Upper lobe of left lung (tissue), 6 donors: ENCODE results near the gene HCFC2. TPM values are rescaled to one million over a fixed set of nuclear protein-coding genes. Genes with fewer than 3 reads are reported as not detected.
A peak's percentile ranks its signal among the peaks of the same experiment; 100 is the strongest.

ENCODE experiments used
- ATAC-seq, 2 donors: fragments of 200-7000 bp; cut with Tn5 transposase; one replicate each; pipeline ENCODE4 v1.9.1; 2022; ENCODE audit warnings: mild to moderate bottlenecking in 2 of 2, moderate library complexity in 2 of 2; ENCODE audit not compliant: low FRiP score in 2 of 2
- DNase-seq, 2 donors: peaks; one replicate each; pipeline ENCODE4 v3.0.0-alpha.2; 2019 to 2020
- H3K27ac ChIP-seq, 4 donors: fragments of 200-600 bp; sonication (generic); one replicate each; pipeline ENCODE4 v1.5.1; 2016 to 2019
- H3K27me3 ChIP-seq, 4 donors: fragments of 200-600 bp; sonication (generic); one replicate each; pipeline ENCODE4 v1.5.1; 2017 to 2019
- H3K36me3 ChIP-seq, 4 donors: fragments of 200-600 bp; sonication (generic); one replicate each; pipeline ENCODE4 v1.5.1; 2016 to 2019
- H3K4me1 ChIP-seq, 4 donors: fragments of 200-600 bp; sonication (generic); one replicate each; pipeline ENCODE4 v1.5.1; 2018 to 2019
- H3K4me3 ChIP-seq, 4 donors: fragments of 200-600 bp; sonication (generic); one replicate each; pipeline ENCODE4 v1.5.1; 2017 to 2019; ENCODE audit warnings: mild to moderate bottlenecking in 2 of 4, moderate library complexity in 1 of 4
- H3K9me3 ChIP-seq, 4 donors: fragments of 200-600 bp; sonication (generic); one replicate each; pipeline ENCODE4 v1.5.1; 2018 to 2019
- CTCF ChIP-seq, 6 experiments: fragments of 450-650 bp in 4 of 6; fragments of 200-600 bp in 2 of 6; sonication (generic) in 2 of 6; IDR thresholded peaks; one replicate each; pipeline ENCODE4 v1.5.1; 2016 to 2019; ENCODE audit warnings: antibody characterized with exemption in 6 of 6
- EP300 ChIP-seq, 4 donors: sonication (generic); formaldehyde crosslinking; IDR thresholded peaks; one replicate each; pipeline ENCODE4 v1.5.1; 2017; ENCODE audit warnings: antibody characterized with exemption in 4 of 4, control low read depth in 2 of 4
- POLR2A ChIP-seq, 4 donors: fragments of 450-650 bp; IDR thresholded peaks; one replicate each; pipeline ENCODE4 v1.5.1; 2016 to 2017; ENCODE audit warnings: antibody characterized with exemption in 4 of 4, mild to moderate bottlenecking in 2 of 4
- POLR2AphosphoS5 ChIP-seq, 2 donors: sonication (generic); formaldehyde crosslinking; IDR thresholded peaks; one replicate each; pipeline ENCODE4 v1.5.1; 2017; ENCODE audit warnings: antibody characterized with exemption in 2 of 2
- WGBS, 2 donors: methylation state at CpG; one replicate each; pipeline ENCODE4 v1.1.5; 2017 to 2018; 5-methylcytosine and 5-hydroxymethylcytosine counted together
- total RNA-seq, 6 donors: library from RNA; depleted of rRNA in 4 of 6; stranded (reverse); fragments of >200 nt in 4 of 6; gene quantifications; one replicate each; pipeline versions ENCODE4 v1.1.0 to v1.2.1, GENCODE V29; 2016 to 2021
- donor health status: DM: no; HTN: no; CAD: no; lungs with moderate emphysema.
- donor health status: DM: no; HTN: yes; CAD: no; lungs with severe emphysema.

The HCFC2 gene
- total RNA-seq, 6 donors from 2014 or later: 10.3 to 28.2 (median 15.8) TPM

GRCh38 chr12:104056419-104056972, 7.8 kb upstream of the HCFC2 start:
- 54 to 64% methylated on average over 4 of the region's 4 CpGs for WGBS, 2 donors
- no peaks in the 10 kb centered on the region for H3K36me3 ChIP-seq
- H3K4me1 ChIP-seq: peaks cover 0 to 9% (median 4%) of the 10 kb centered on the region in 4 donors
- DNase-seq: no peak
- H3K27me3 ChIP-seq: no peaks in the 10 kb centered on the region
- no peaks in the 10 kb centered on the region for H3K9me3 ChIP-seq
- peak; percentile 9 to 29 for ATAC-seq
- H3K27ac ChIP-seq: peak overlapping the region in 2 of 4 donors; percentile 20 to 32
- no peak overlapping the region for H3K4me3 ChIP-seq
- TF ChIP-seq POLR2A (IDR thresholded peaks at IDR 0.05) (no peak), POLR2AphosphoS5 (IDR thresholded peaks at IDR 0.05) (no peak), EP300 (IDR thresholded peaks at IDR 0.05) (no peak), CTCF (IDR thresholded peaks at IDR 0.05) (no peak)

DNA sequence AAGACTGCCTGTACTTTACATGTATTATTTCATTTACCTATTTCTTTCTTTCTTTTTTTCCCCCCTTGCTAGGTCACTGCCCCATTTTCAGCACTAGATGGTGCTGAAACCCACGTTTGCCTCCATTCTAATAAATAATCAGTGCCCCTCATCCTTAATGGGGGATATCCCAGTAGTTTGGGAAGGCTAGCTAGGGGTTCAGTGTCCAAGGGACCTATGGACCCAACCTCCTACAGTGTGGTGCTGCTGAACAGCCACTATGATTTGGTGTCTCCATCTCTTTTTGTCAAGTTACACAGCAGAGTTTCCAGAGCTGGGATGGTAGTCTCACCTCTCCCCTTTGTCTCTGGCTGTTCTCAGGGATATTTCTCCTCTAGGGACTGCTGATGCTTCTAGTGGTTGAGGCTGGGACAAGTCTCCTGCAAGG, 6.5 kb upstream of the HCFC2 start:
- no peak for DNase-seq
- Histone ChIP-seq H3K36me3 (no peaks in the 10 kb centered on the region), H3K27ac (no peak overlapping the region), H3K4me1 (peaks cover 0 to 9% (median 4%) of the 10 kb centered on the region in 4 donors), H3K4me3 (no peak overlapping the region), H3K27me3 (no peaks in the 10 kb centered on the region), H3K9me3 (no peaks in the 10 kb centered on the region)
- ATAC-seq: peak in 1 of 2 donors; percentile 44
- WGBS, 2 donors: 5 to 6% methylated on average over 1 of the region's 1 CpG
- TF ChIP-seq POLR2A (IDR thresholded peaks at IDR 0.05) (no peak), CTCF (IDR thresholded peaks at IDR 0.05) (peak in 5 of 6 experiments; percentile 22 to 60 (median 44)), EP300 (IDR thresholded peaks at IDR 0.05) (no peak)

- no peaks in the 10 kb centered on the region for H3K27me3 ChIP-seq
- no peak for ATAC-seq
- no peak for TF ChIP-seq POLR2AphosphoS5 (IDR thresholded peaks at IDR 0.05)
- TF ChIP-seq POLR2A (IDR thresholded peaks at IDR 0.05): no peak
- no peak for TF ChIP-seq CTCF (IDR thresholded peaks at IDR 0.05)
- TF ChIP-seq EP300 (IDR thresholded peaks at IDR 0.05): no peak
- H3K36me3 ChIP-seq: no peaks in the 10 kb centered on the region
- H3K9me3 ChIP-seq: no peaks in the 10 kb centered on the region
- no peak overlapping the region for H3K27ac ChIP-seq
- WGBS, 2 donors: 84 to 85% methylated on average over 4 of the region's 4 CpGs
- H3K4me3 ChIP-seq: no peak overlapping the region
- peaks cover 0 to 14% (median 9%) of the 10 kb centered on the region in 4 donors for H3K4me1 ChIP-seq
- no peak for DNase-seq
Measured at GRCh38 chr12:104058802-104059201, 5.5 kb upstream of the HCFC2 start.

DNA sequence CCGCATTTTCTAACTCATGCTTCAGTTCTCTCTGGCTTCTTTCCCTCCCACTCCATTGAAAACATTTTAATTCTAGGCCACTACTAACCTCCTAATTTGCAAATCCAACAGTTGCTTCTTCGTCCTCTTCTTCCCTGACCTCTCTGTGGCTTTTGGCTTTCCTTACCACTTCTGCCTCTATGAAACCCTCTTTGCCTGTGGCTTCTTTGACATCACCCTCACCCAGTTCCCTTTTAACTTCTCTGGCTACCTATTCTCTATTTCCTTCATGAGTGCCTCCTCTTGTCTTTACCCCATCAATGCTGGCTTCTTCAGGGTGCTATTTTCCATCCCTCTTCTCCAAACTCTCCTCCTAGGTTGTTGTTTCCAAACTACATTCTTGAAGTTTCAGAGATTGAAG, 4.4 kb upstream of the HCFC2 start:
- 62 to 66% methylated on average over 2 of the region's 2 CpGs for WGBS, 2 donors
- TF ChIP-seq POLR2AphosphoS5 (IDR thresholded peaks at IDR 0.05) (no peak), EP300 (IDR thresholded peaks at IDR 0.05) (no peak), CTCF (IDR thresholded peaks at IDR 0.05) (no peak)
- no peak overlapping the region for H3K27ac ChIP-seq

DNA sequence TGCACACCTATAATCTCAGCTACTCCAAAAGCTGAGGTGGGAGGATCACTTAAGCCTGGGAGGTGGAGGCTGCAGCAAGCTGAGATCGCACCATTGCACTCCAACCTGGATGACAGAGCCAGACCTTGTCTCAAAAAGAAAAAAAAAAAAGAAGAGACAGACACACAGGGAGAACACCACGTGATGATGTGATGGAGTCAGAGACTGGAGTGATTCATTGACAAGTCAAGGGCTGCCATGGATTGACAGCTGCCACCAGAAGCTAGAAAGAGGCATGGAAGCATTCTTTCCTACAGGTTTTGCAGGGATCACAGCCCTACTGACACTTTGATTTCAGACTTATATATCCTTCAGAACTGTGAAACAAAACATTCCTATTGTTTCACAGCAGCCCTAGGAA, 3.5 kb upstream of the HCFC2 start:
- ATAC-seq (no peak), DNase-seq (no peak)
- no peaks in the 10 kb centered on the region for H3K27me3 ChIP-seq
- 55 to 64% methylated on average over 2 of the region's 2 CpGs for WGBS, 2 donors
- H3K27ac ChIP-seq: no peak overlapping the region
- H3K4me3 ChIP-seq: no peak overlapping the region
- H3K4me1 ChIP-seq: peaks cover 8 to 23% (median 16%) of the 10 kb centered on the region in 4 donors
- no peaks in the 10 kb centered on the region for H3K36me3 ChIP-seq
- TF ChIP-seq EP300 (IDR thresholded peaks at IDR 0.05): no peak
- TF ChIP-seq CTCF (IDR thresholded peaks at IDR 0.05): no peak
- H3K9me3 ChIP-seq: no peaks in the 10 kb centered on the region

More for the DNA sequence above, 4.4 kb upstream of the HCFC2 start:
- no peak for ATAC-seq
- DNase-seq: no peak
- Histone ChIP-seq H3K4me3 (no peak overlapping the region), H3K27me3 (no peaks in the 10 kb centered on the region), H3K4me1 (peaks cover under 1 to 15% (median 9%) of the 10 kb centered on the region in 4 donors), H3K9me3 (no peaks in the 10 kb centered on the region), H3K36me3 (no peaks in the 10 kb centered on the region)
